Activated naive CD4-positive, alpha-beta T cell treated with anti-CD3 and anti-CD28 coated beads, Interleukin-2, amount 50 U/mL, for 16 hours (primary cell): ENCODE results near the gene SENP3.

Experiments used
- DNase-seq: peaks from one replicate; pipeline ENCODE4 v3.0.0-alpha.2; 2020

SENP3 gene

DNA sequence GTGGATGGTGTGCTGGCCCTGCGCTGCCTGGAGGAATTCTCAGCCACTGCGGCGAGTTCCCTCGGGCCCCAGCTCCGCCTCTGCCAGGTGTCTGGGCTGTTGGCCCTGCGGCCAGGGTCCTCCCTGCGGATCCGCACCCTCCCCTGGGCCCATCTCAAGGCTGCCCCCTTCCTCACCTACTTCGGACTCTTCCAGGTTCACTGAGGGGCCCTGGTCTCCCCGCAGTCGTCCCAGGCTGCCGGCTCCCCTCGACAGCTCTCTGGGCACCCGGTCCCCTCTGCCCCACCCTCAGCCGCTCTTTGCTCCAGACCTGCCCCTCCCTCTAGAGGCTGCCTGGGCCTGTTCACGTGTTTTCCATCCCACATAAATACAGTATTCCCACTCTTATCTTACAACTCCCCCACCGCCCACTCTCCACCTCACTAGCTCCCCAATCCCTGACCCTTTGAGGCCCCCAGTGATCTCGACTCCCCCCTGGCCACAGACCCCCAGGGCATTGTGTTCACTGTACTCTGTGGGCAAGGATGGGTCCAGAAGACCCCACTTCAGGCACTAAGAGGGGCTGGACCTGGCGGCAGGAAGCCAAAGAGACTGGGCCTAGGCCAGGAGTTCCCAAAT is 4.5 kb upstream of the SENP3 start:
- no peak for DNase-seq

DNA sequence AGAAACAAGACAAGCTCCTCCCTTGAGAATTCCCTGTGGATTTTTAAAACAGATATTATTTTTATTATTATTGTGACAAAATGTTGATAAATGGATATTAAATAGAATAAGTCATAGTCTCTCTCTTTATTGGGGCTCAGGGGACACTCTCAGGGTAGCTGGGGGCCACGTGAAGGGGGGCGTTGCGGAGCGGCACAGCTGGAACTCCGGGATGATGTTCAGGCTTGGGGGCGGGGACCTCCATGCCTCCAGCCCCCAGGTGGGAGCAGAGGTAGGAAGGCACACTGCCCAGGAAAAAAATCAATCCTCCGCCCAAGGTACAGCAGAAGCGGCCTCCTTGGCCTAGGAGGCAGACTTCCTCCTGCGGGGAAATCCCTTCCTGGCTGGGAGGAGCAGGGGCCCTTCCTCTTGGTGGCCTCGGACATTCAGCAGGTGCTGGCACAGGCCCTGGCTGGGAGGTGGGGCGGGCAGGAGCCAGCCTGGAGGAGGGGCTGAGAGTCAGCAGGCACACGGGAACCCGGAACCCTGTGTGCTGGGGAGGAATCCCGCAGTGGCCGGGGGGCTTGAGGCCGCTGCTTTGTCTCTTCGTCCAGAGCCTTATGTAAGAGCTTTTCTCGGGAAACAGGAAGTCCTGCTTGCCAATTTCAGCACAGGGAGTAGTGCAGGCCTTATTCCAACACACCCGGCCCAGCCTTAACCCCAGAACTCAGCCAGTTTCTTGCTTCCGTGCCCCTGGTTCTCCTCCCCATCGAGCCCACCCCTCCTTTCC is 3.8 kb upstream of the SENP3 start:
- peak; percentile 34 for DNase-seq

DNA sequence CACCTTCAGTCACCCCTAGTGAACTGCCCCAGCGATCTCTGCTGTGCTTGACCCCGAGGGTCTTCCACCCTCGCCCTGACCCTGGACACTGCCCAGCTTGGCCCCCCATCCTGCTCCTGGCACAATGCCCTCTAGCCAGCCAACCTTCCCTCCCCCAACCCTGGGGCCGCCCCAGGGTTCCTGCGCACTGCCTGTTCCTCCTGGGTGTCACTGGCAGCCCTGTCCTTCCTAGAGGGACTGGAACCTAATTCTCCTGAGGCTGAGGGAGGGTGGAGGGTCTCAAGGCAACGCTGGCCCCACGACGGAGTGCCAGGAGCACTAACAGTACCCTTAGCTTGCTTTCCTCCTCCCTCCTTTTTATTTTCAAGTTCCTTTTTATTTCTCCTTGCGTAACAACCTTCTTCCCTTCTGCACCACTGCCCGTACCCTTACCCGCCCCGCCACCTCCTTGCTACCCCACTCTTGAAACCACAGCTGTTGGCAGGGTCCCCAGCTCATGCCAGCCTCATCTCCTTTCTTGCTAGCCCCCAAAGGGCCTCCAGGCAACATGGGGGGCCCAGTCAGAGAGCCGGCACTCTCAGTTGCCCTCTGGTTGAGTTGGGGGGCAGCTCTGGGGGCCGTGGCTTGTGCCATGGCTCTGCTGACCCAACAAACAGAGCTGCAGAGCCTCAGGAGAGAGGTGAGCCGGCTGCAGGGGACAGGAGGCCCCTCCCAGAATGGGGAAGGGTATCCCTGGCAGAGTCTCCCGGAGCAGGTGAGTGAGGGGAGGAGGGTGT is 3.0 kb upstream of the SENP3 start, which contains the start of gene TNFSF13:
TNFSF13 (plus strand) TSS at position 207 of the 776 bp plus-strand sequence; CDS start at position 497, 290 bp downstream.
- no peak for DNase-seq

DNA sequence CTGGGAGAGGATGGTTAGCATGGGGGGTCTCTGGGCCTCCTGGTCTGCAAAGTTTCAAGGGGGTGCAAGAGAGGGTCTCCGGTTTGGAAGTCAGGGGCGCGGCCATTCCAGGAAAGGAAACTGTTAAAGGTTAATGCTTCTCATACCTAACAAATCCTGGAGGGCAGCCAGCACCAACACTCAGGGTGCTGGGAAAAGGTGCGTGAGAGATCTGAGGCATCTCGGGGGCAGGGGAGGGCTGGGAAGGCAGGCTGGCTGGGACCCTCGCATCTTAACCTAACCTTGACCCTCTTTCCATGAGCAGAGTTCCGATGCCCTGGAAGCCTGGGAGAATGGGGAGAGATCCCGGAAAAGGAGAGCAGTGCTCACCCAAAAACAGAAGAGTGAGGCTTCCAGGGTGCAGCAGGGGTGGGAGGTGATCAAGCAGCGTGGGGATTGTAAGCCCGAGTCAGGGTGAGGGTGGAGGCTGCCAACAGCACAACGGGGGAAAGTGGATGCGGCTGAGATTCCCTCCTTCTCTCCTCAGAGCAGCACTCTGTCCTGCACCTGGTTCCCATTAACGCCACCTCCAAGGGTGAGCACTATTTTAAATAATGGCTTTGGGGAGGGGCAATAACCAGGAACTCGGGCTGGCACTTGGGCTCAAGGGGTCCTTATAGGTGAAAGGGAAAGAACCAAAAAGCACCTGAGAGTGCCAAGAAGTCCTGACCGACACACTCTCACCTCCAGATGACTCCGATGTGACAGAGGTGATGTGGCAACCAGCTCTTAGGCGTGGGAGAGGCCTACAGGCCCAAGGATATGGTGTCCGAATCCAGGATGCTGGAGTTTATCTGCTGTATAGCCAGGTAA is 2.2 kb upstream of the SENP3 start:
- no peak for DNase-seq

DNA sequence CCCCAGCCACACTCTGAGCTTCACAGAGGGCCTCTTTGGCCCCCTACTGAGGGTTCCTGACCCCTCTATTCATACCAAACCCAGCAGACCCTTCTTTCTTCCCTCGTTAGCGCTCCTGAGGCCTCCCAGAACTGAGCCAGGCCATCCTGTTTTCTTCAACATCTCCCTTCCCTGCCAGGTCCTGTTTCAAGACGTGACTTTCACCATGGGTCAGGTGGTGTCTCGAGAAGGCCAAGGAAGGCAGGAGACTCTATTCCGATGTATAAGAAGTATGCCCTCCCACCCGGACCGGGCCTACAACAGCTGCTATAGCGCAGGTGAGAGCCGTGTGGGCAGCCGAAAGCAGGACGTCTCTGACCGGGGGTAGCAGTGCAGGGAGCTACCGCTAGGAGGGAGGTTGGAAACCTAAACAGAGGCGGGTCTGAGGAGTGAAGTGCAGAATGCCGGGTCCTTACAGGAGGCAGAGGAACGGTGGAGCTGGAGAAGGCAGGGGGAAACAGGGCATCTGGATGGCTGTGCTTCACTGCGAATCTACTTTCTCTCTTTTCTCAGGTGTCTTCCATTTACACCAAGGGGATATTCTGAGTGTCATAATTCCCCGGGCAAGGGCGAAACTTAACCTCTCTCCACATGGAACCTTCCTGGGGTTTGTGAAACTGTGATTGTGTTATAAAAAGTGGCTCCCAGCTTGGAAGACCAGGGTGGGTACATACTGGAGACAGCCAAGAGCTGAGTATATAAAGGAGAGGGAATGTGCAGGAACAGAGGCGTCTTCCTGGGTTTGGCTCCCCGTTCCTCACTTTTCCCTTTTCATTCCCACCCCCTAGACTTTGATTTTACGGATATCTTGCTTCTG is 1.3 kb upstream of the SENP3 start:
- peak; percentile 68 for DNase-seq

DNA sequence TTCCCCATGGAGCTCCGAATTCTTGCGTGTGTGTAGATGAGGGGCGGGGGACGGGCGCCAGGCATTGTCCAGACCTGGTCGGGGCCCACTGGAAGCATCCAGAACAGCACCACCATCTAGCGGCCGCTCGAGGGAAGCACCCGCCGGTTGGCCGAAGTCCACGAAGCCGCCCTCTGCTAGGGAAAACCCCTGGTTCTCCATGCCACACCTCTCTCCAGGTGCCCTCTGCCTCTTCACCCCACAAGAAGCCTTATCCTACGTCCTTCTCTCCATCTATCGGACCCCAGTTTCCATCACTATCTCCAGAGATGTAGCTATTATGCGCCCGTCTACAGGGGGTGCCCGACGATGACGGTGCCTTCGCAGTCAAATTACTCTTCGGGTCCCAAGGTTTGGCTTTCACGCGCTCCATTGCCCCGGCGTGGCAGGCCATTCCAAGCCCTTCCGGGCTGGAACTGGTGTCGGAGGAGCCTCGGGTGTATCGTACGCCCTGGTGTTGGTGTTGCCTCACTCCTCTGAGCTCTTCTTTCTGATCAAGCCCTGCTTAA is 617 bp upstream of the SENP3 start:
- peak; percentile 86 for DNase-seq

DNA sequence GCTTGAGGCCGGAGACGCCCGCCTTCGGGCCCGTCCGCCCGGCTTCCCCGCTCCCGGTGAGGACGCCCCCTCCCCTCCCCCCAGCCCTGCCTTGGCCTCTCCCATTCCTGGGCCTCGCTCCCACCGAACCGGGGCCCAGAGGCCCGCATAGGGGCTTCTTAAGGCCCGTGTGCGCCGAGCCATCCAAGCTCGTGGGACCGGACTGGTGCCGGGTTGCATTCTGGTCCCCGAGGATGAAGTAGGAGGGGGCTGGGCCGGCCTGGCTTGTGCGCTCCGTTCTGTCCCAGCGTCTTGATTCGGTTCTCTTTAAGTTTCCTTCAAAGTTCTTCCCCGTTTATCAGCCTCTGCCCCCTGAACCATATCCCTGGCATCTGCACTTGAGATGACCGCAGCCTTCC is 488 bp downstream of the SENP3 start:
- peak; percentile 39 for DNase-seq

DNA sequence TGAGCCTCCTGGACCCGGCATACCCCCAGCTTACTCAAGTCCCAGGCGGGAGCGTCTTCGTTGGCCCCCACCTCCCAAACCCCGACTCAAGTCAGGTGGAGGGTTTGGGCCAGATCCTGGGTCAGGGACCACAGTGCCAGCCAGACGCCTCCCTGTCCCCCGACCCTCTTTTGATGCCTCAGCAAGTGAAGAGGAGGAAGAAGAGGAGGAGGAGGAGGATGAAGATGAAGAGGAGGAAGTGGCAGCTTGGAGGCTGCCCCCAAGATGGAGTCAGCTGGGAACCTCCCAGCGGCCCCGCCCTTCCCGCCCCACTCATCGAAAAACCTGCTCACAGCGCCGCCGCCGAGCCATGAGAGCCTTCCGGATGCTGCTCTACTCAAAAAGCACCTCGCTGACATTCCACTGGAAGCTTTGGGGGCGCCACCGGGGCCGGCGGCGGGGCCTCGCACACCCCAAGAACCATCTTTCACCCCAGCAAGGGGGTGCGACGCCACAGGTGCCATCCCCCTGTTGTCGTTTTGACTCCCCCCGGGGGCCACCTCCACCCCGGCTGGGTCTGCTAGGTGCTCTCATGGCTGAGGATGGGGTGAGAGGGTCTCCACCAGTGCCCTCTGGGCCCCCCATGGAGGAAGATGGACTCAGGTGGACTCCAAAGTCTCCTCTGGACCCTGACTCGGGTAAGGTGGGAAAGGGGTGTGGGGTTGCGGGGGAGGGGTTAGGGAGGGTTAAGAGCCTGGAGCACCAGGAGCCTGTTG is 1.6 kb downstream of the SENP3 start:
- DNase-seq: no peak

DNA sequence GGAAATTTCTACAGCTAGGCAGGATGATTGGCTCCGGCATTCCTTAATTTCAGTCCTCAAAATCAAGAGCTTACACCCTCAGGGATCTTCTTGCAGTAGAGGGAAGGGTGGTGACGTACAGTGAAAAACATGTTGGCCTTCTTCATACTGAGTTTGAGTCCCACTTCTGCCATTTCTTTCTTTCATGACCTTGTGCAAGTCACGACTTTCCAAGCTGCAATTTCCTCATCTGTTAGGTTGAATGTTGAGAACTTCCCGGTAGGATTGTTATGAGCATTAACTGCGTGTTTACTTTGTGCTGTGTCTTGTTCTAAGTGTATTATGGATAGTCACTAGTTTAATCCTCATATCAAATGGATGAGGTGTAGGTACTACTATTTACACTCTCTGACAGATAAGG is 7.9 kb downstream of the SENP3 start:
- DNase-seq: no peak

DNA sequence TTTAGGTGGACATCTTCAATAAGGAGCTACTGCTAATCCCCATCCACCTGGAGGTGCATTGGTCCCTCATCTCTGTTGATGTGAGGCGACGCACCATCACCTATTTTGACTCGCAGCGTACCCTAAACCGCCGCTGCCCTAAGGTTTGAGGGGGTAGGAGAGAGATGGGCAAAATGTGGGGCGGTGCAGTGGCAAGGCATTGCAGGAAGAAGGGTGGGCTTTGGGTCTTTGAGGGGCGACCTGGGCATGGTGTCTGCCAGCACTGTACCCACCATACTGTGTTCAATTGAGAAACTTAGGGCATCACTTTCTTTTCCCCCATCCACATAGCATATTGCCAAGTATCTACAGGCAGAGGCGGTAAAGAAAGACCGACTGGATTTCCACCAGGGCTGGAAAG is 8.6 kb downstream of the SENP3 start:
- no peak for DNase-seq

DNA sequence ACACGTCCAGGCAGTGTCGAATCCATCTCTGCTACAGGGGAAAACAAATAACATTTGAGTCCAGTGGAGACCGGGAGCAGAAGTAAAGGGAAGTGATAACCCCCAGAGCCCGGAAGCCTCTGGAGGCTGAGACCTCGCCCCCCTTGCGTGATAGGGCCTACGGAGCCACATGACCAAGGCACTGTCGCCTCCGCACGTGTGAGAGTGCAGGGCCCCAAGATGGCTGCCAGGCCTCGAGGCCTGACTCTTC is 10.5 kb downstream of the SENP3 start:
- no peak for DNase-seq

DNA sequence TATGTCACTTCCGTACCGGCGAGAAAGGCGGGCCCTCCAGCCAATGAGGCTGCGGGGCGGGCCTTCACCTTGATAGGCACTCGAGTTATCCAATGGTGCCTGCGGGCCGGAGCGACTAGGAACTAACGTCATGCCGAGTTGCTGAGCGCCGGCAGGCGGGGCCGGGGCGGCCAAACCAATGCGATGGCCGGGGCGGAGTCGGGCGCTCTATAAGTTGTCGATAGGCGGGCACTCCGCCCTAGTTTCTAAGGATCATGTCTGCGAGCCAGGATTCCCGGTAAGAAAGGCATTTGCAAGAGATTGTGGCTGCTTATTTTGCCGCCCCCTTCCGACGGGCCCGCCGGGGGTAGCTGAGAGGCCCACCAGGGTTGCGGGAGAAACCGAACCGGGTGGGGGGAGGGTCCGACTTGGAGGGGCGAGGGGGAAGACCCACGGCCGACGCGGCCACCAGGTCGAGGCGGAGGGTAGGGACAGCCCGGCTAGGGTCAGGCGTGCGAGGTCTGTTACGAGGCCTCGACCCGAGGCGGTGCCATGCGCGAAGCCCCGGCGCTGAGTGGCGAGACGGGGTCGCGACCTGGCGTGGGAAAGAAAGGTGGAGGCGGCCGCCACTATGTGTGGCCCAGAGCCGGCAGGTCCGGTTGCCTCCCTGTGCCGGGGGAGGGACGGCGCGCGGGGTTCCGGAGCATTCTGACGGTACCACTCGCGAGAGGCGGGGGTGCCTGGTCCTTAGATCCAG is 11.0 kb downstream of the SENP3 start:
- DNase-seq: peak; percentile 99

DNA sequence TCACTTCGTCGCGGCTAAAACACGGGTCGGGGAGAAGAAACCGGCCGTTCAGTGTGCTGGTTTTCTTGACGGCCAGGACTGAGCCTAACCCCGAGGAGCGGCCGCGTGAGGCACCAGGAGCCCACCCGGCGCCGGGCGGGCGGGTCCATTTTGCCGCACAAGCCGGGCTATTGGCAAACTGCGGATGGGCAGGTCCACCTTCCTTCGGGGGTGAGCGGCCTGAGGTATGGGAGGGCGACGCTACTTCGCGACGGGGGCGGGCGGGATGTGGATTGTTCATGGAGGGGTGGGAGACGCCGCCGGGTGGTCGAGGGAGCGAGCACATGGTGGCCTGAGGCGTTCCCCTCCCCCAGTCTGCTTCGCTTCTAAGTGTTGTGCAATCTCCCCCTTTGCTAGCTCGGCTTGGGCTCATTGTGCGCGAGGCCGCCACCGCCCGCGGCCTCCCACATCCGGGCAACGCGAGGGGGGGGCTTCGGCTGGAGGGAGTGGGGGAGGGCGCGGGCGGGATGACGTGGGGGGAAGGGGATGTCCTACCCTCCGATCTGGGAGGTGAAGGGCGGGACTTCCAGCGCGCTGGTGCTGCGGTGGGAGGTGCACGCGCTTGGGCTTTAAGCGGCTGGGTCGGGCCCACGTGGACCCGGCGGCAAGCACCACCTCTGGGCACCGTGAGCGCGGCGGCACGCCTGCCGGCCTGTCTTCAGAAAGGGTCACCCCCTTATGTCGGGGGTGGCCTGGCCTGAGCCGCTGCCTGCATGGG is 11.8 kb downstream of the SENP3 start:
- DNase-seq: peak; percentile 89

DNA sequence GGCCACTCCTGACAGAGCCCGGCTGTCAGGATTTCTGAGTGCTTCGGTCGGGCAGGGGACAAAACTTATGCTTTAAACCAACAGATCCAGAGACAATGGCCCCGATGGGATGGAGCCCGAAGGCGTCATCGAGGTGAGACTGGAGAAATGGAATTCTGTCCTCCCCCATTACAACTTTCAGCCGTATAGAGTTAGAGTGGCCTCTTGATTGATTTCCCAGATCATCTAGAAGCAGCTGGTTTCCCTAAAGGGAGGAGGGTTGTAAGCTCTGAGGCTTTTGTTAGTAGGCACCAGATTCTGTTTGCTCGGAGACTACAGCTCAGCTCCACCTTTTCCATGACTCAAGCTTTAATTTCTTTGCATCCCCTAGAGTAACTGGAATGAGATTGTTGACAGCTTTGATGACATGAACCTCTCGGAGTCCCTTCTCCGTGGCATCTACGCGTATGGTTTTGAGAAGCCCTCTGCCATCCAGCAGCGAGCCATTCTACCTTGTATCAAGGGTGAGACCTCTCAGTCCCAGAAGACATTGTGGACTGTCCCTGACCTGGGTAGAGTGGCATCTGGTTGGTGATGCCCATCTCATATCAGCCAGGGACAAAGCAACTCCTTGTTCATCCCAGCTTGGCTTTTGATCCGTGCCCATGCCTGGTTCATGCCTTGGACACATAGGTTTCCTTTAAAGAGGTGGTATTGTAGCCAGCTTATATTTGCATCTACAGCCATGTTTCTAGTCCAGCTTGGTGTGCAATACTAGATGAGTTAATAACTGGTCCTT is 12.6 kb downstream of the SENP3 start:
- DNase-seq: no peak

DNA sequence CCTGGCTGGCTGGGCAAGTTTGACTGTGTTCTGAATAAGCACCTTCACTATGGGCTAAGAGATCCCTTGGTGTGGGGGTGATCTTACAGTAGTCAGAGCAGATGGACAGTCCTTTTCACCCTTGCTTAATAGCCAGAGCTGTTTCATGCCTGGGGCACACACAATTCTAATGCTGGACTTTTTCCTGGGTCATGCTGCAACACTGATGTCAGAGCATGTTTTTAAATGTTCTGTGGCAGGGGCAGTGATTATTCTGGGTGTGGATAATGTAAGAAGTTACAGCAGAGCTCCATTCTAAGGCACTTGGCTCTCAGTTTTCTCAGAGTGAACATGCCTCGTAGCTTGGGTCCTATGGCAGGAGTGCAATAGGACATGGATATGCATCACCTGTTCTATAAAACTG is 13.8 kb downstream of the SENP3 start:
- no peak for DNase-seq

DNA sequence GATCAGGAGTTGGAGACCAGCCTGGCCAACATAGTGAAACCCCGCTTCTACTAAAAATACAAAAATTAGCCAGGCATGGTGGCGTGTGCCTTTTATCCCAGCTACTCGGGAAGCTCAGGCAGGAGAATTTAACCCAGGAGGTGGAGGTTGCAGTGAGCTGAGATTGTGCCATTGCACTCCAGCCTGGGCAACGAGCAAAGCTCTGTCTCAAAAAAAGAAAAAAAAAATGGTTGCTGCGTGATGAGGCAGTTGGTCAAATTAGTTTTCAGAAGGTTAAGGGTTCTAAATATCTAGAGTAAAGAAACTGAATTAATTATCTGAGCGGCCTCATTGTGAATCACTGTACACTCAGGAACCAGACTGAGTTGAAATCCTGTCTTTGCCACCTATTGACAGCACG is 14.2 kb downstream of the SENP3 start:
- DNase-seq: no peak

DNA sequence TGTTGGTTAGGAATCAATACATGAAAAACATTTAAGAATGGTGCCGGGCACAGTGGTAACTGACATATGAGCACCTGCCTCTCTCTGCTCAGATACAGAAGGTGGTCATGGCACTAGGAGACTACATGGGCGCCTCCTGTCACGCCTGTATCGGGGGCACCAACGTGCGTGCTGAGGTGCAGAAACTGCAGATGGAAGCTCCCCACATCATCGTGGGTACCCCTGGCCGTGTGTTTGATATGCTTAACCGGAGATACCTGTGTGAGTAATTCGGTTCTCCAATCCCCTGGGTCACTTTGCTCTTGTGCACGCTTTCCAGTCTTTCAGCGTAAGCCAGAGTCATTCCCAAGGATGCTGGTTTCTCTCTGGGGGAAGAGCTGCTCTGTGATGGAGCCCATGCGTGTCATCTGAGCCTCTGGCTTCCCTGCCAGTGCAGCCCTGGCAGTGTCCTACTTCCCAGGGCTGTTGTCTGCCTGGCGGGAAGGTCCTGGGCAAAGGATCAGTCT is 14.8 kb downstream of the SENP3 start:
- no peak for DNase-seq
